WTC11 (cell line): ENCODE measurements around the gene SLC15A4.

Experiments used
- ETV6 ChIP-seq: sonication (generic); formaldehyde crosslinking; IDR thresholded peaks from 2 replicates; pipeline ENCODE4 v1.8.1; 2022; ENCODE audit warnings: mild to moderate bottlenecking, missing genetic modification reagents
- FOXJ3 ChIP-seq: sonication (generic); formaldehyde crosslinking; IDR thresholded peaks from 2 replicates; pipeline ENCODE4 v1.9.0; 2021; ENCODE audit warnings: missing genetic modification reagents, mild to moderate bottlenecking, borderline replicate concordance
- MYBL2 ChIP-seq: sonication (generic); formaldehyde crosslinking; IDR thresholded peaks from 2 replicates; pipeline ENCODE4 v1.8.1; 2023; ENCODE audit warnings: mild to moderate bottlenecking, moderate library complexity, missing genetic modification reagents
- NFE2L1 ChIP-seq: sonication (generic); formaldehyde crosslinking; IDR thresholded peaks from 2 replicates; pipeline ENCODE4 v1.8.1; 2023; ENCODE audit warnings: missing genetic modification reagents
- RORB ChIP-seq: fragments of 250-450 bp; sonication (Bioruptor Pico); IDR thresholded peaks from 2 replicates; pipeline ENCODE4 v1.9.0; 2021; ENCODE audit warnings: mild to moderate bottlenecking
- SP1 ChIP-seq: sonication (generic); formaldehyde crosslinking; conservative IDR thresholded peaks from 2 replicates; pipeline ENCODE4 v1.8.1; 2022; ENCODE audit warnings: missing genetic modification reagents
- ZNF121 ChIP-seq: sonication (generic); formaldehyde crosslinking; IDR thresholded peaks from 2 replicates; pipeline ENCODE4 v1.8.0; 2023; ENCODE audit warnings: missing genetic modification reagents
- ZNF138 ChIP-seq: sonication (generic); formaldehyde crosslinking; conservative IDR thresholded peaks from 2 replicates; pipeline ENCODE4 v1.8.1; 2022; ENCODE audit warnings: mild to moderate bottlenecking, moderate library complexity, missing genetic modification reagents
- TF ChIP-seq, protein P1 (sequence below): fragments of 200-600 bp; IDR thresholded peaks from 2 replicates; pipeline ENCODE4 v1.8.0; 2022; ENCODE audit warnings: antibody characterized with exemption
- TF ChIP-seq, protein P2 (sequence below): sonication (generic); formaldehyde crosslinking; IDR thresholded peaks from 2 replicates; pipeline ENCODE4 v1.8.0; 2022; ENCODE audit warnings: missing genetic modification reagents
- TF ChIP-seq, protein P3 (sequence below): sonication (generic); formaldehyde crosslinking; IDR thresholded peaks from 2 replicates; pipeline ENCODE4 v1.8.1; 2022; ENCODE audit warnings: low read depth, missing genetic modification reagents, borderline replicate concordance
- TF ChIP-seq, protein P4 (sequence below): sonication (generic); formaldehyde crosslinking; IDR thresholded peaks from 2 replicates; pipeline ENCODE4 v1.8.1; 2022; ENCODE audit warnings: low read depth, mild to moderate bottlenecking, moderate library complexity, missing genetic modification reagents, borderline replicate concordance

DNA sequence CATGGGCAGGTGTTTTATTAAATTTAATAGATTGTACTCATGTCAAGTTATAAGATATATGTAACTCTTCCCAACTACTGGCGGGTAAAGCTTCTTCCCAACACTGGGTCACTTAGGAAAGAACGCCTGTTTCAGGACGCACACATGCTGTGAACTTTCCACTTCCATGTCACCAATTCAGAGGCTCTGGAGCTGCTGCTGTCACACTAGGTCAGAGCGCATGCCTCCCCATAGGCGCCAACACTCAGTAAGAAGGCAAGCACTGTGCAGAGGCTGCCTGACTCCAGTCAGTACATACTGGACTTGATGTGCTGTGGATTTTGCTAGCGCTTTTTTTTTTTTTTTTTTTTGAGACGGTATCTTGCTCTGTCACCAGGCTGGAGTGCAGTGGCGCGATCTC, 17.2 kb downstream of the SLC15A4 start:
- TF ChIP-seq, protein P1, sequence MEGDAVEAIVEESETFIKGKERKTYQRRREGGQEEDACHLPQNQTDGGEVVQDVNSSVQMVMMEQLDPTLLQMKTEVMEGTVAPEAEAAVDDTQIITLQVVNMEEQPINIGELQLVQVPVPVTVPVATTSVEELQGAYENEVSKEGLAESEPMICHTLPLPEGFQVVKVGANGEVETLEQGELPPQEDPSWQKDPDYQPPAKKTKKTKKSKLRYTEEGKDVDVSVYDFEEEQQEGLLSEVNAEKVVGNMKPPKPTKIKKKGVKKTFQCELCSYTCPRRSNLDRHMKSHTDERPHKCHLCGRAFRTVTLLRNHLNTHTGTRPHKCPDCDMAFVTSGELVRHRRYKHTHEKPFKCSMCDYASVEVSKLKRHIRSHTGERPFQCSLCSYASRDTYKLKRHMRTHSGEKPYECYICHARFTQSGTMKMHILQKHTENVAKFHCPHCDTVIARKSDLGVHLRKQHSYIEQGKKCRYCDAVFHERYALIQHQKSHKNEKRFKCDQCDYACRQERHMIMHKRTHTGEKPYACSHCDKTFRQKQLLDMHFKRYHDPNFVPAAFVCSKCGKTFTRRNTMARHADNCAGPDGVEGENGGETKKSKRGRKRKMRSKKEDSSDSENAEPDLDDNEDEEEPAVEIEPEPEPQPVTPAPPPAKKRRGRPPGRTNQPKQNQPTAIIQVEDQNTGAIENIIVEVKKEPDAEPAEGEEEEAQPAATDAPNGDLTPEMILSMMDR: no peak
- TF ChIP-seq, protein P2, sequence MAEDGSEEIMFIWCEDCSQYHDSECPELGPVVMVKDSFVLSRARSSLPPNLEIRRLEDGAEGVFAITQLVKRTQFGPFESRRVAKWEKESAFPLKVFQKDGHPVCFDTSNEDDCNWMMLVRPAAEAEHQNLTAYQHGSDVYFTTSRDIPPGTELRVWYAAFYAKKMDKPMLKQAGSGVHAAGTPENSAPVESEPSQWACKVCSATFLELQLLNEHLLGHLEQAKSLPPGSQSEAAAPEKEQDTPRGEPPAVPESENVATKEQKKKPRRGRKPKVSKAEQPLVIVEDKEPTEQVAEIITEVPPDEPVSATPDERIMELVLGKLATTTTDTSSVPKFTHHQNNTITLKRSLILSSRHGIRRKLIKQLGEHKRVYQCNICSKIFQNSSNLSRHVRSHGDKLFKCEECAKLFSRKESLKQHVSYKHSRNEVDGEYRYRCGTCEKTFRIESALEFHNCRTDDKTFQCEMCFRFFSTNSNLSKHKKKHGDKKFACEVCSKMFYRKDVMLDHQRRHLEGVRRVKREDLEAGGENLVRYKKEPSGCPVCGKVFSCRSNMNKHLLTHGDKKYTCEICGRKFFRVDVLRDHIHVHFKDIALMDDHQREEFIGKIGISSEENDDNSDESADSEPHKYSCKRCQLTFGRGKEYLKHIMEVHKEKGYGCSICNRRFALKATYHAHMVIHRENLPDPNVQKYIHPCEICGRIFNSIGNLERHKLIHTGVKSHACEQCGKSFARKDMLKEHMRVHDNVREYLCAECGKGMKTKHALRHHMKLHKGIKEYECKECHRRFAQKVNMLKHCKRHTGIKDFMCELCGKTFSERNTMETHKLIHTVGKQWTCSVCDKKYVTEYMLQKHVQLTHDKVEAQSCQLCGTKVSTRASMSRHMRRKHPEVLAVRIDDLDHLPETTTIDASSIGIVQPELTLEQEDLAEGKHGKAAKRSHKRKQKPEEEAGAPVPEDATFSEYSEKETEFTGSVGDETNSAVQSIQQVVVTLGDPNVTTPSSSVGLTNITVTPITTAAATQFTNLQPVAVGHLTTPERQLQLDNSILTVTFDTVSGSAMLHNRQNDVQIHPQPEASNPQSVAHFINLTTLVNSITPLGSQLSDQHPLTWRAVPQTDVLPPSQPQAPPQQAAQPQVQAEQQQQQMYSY (CRISPR knock-in tag): no peak
- TF ChIP-seq RORB (no peak), ETV6 (CRISPR knock-in tag) (no peak), FOXJ3 (CRISPR knock-in tag) (no peak), ZNF121 (CRISPR knock-in tag) (no peak), MYBL2 (CRISPR knock-in tag) (no peak), ZNF138 (CRISPR knock-in tag) (no peak), NFE2L1 (CRISPR knock-in tag) (no peak), SP1 (CRISPR knock-in tag) (no peak)
- TF ChIP-seq, protein P3, sequence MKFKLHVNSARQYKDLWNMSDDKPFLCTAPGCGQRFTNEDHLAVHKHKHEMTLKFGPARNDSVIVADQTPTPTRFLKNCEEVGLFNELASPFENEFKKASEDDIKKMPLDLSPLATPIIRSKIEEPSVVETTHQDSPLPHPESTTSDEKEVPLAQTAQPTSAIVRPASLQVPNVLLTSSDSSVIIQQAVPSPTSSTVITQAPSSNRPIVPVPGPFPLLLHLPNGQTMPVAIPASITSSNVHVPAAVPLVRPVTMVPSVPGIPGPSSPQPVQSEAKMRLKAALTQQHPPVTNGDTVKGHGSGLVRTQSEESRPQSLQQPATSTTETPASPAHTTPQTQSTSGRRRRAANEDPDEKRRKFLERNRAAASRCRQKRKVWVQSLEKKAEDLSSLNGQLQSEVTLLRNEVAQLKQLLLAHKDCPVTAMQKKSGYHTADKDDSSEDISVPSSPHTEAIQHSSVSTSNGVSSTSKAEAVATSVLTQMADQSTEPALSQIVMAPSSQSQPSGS (CRISPR knock-in tag): no peak
- TF ChIP-seq, protein P4, sequence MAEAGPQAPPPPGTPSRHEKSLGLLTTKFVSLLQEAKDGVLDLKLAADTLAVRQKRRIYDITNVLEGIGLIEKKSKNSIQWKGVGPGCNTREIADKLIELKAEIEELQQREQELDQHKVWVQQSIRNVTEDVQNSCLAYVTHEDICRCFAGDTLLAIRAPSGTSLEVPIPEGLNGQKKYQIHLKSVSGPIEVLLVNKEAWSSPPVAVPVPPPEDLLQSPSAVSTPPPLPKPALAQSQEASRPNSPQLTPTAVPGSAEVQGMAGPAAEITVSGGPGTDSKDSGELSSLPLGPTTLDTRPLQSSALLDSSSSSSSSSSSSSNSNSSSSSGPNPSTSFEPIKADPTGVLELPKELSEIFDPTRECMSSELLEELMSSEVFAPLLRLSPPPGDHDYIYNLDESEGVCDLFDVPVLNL (CRISPR knock-in tag): no peak
